ENCODE data around the gene CCN2. TPM values are rescaled to one million over a fixed set of nuclear protein-coding genes. Genes with fewer than 3 reads are reported as not detected.

Gene CCN2
- total RNA-seq, 1 experiment from 2014 or later = 3.1 TPM

- BruUV-seq (replicated peaks) = no TSS peak
- Histone ChIP-seq H3K4me1 (ENCODE audit: control insufficient read depth in 1 of 2, insufficient read depth in 2 of 2, low read length in 2 of 2) (peaks cover 0 to 4% of the 10 kb centered on the region in 2 experiments; a peak in 2 of 4 replicates), H4K20me1 (ENCODE audit: insufficient read depth) (no peaks in the 10 kb centered on the region), H3K9ac (ENCODE audit: low read length) (no peak overlapping the region), H2AFZ (ENCODE audit: low read depth, low read length, poor library complexity, severe bottlenecking) (no peak overlapping the region), H3K4me3 (replicated peaks in 1 of 2; ENCODE audit: low read depth in 1 of 2, low read length in 2 of 2) (no peak overlapping the region), H3K4me2 (ENCODE audit: low read length) (no peak overlapping the region), H3K27ac (ENCODE audit: low read depth, low read length) (no peak overlapping the region), H3K36me3 (ENCODE audit: control insufficient read depth in 1 of 2, insufficient read depth in 2 of 2, low read length in 2 of 2) (no peaks in the 10 kb centered on the region), H3K9me2 (ENCODE audit: insufficient read depth) (no peaks in the 10 kb centered on the region), H3K9me3 (ENCODE audit: control insufficient read depth in 1 of 2, insufficient read depth in 1 of 2, low read depth in 1 of 2, low read length in 2 of 2) (no peaks in the 10 kb centered on the region), H3K27me3 (ENCODE audit: insufficient read depth, low read length) (no peaks in the 10 kb centered on the region), H3K79me2 (ENCODE audit: insufficient read depth, low read length) (no peaks in the 10 kb centered on the region)
- no peak for ATAC-seq
- ChIA-PET RAD21 (ENCODE audit: low non-redundant PET in 1 of 2, low total read pairs in 2 of 2, uncharacterized antibody in 2 of 2, unreplicated experiment in 2 of 2) (interaction anchor here in 1 of 2 experiments (0.7 kb wide), 1 partner anchor 269 kb away, joined by 3 read pairs; no protein-coding TSS in a partner anchor), CTCF (interaction anchor here (1.8 kb wide), 1 partner anchor 287 kb away, joined by 5 read pairs; no protein-coding TSS in a partner anchor), POLR2A (no interaction called here)
- intact Hi-C loops (cut with micrococcal nuclease) = no loop called here
- no peak for DNase-seq (ENCODE audit: low read depth, low spot score)
- TF ChIP-seq POLR2AphosphoS5 (IDR thresholded peaks at IDR 0.05; ENCODE audit: low read depth, low read length) (no peak), EZH2 (IDR thresholded peaks at IDR 0.05) (no peak), ELF1 (IDR thresholded peaks at IDR 0.05; ENCODE audit: borderline replicate concordance, low read depth) (no peak), TCF7L2 (IDR thresholded peaks at IDR 0.05; ENCODE audit: borderline replicate concordance, extremely low read depth, insufficient read depth, insufficient read length) (no peak), ATF3 (IDR thresholded peaks at IDR 0.05) (no peak), ZNF274 (IDR thresholded peaks at IDR 0.05; ENCODE audit: low read depth, low read length) (no peak), POLR2A (IDR thresholded peaks at IDR 0.05; ENCODE audit: borderline replicate concordance, extremely low read depth, insufficient read depth, insufficient read length) (no peak), SIN3A (IDR thresholded peaks at IDR 0.05; ENCODE audit: low read depth) (no peak), MAX (IDR thresholded peaks at IDR 0.05) (no peak)
Observed at GRCh38 chr6:131931063-131931750, 20.0 kb downstream of the CCN2 start.

GRCh38 chr6:131929976-131930375 lies 21.2 kb downstream of the CCN2 start:
- no peak overlapping the region for H3K9ac ChIP-seq (ENCODE audit: low read length)
- peaks cover 0 to 7% of the 10 kb centered on the region in 2 experiments; a peak in 2 of 4 replicates for H3K4me1 ChIP-seq (ENCODE audit: control insufficient read depth in 1 of 2, insufficient read depth in 2 of 2, low read length in 2 of 2)
- ChIA-PET POLR2A (no interaction called here), CTCF (no interaction called here), RAD21 (ENCODE audit: low non-redundant PET in 1 of 2, low total read pairs in 2 of 2, uncharacterized antibody in 2 of 2, unreplicated experiment in 2 of 2) (no interaction called here)
- H3K27ac ChIP-seq (ENCODE audit: low read depth, low read length) = no peak overlapping the region
- no peaks in the 10 kb centered on the region for H3K27me3 ChIP-seq (ENCODE audit: insufficient read depth, low read length)
- intact Hi-C loops (cut with micrococcal nuclease) = no loop called here
- no peak for ATAC-seq
- H3K9me2 ChIP-seq (ENCODE audit: insufficient read depth) = no peaks in the 10 kb centered on the region
- H3K4me3 ChIP-seq (replicated peaks in 1 of 2; ENCODE audit: low read depth in 1 of 2, low read length in 2 of 2) = no peak overlapping the region
- H2AFZ ChIP-seq (ENCODE audit: low read depth, low read length, poor library complexity, severe bottlenecking) = no peak overlapping the region
- no peak overlapping the region for H3K4me2 ChIP-seq (ENCODE audit: low read length)
- H3K36me3 ChIP-seq (ENCODE audit: control insufficient read depth in 1 of 2, insufficient read depth in 2 of 2, low read length in 2 of 2) = no peaks in the 10 kb centered on the region
- no peaks in the 10 kb centered on the region for H4K20me1 ChIP-seq (ENCODE audit: insufficient read depth)
- no peaks in the 10 kb centered on the region for H3K79me2 ChIP-seq (ENCODE audit: insufficient read depth, low read length)
- no peak for DNase-seq (ENCODE audit: low read depth, low spot score)
- no peaks in the 10 kb centered on the region for H3K9me3 ChIP-seq (ENCODE audit: control insufficient read depth in 1 of 2, insufficient read depth in 1 of 2, low read depth in 1 of 2, low read length in 2 of 2)
- BruUV-seq (replicated peaks) = no TSS peak
- no peak for TF ChIP-seq YY1 (IDR thresholded peaks at IDR 0.05; ENCODE audit: extremely low read depth, insufficient replicate concordance, low read depth, low read length)
- no peak for TF ChIP-seq JUND (IDR thresholded peaks at IDR 0.05)
- no peak for TF ChIP-seq EGR1 (IDR thresholded peaks at IDR 0.05; ENCODE audit: low read depth)
- TF ChIP-seq ATF3 (IDR thresholded peaks at IDR 0.05) = no peak
- TF ChIP-seq ZBTB33 (IDR thresholded peaks at IDR 0.05; ENCODE audit: extremely low read depth, insufficient replicate concordance, low read length) = no peak
- TF ChIP-seq POLR2AphosphoS5 (IDR thresholded peaks at IDR 0.05; ENCODE audit: low read depth, low read length) = no peak
- no peak for TF ChIP-seq CTCF (IDR thresholded peaks at IDR 0.05 in 2 of 3, conservative IDR thresholded peaks at IDR 0.05 in 1 of 3; ENCODE audit: borderline replicate concordance in 1 of 3, insufficient read depth in 1 of 3, low read depth in 2 of 3, low read length in 2 of 3)
- TF ChIP-seq ZFX (IDR thresholded peaks at IDR 0.05) = no peak
